GM18502 (cell line): ENCODE results near the gene PDGFRB.

Experiments
- ATAC-seq: cut with Tn5 transposase; IDR thresholded peaks from one replicate; pipeline ENCODE4 v1.9.1; 2021; ENCODE audit warnings: mild to moderate bottlenecking; ENCODE audit not compliant: unreplicated experiment, poor library complexity

Gene PDGFRB

GRCh38 chr5:150155258-150156026 is at the start of gene PDGFRB:
Gene PDGFRB, minus strand, starts transcription at chr5:150155845. Its CDS starts 18,798 bp downstream, at chr5:150137047.
- peak; percentile 61 for ATAC-seq

- no peak for ATAC-seq
Measured at GRCh38 chr5:150204590-150204960, 48.9 kb upstream of the PDGFRB start.

- ATAC-seq, result no peak
Measured at GRCh38 chr5:150203832-150204589, 48.4 kb upstream of the PDGFRB start.

GRCh38 chr5:150202501-150202900 is 46.9 kb upstream of the PDGFRB start:
- ATAC-seq, result no peak

GRCh38 chr5:150197476-150197875 is 41.8 kb upstream of the PDGFRB start:
- ATAC-seq, result no peak

- no peak for ATAC-seq
Measured at GRCh38 chr5:150196986-150197385, 41.3 kb upstream of the PDGFRB start.

GRCh38 chr5:150196514-150196913 is 40.9 kb upstream of the PDGFRB start:
- no peak for ATAC-seq

- ATAC-seq, result no peak
Measured at GRCh38 chr5:150195736-150196485, 40.3 kb upstream of the PDGFRB start.

GRCh38 chr5:150192462-150192861 is 36.8 kb upstream of the PDGFRB start:
- no peak for ATAC-seq

GRCh38 chr5:150190987-150191386 is 35.3 kb upstream of the PDGFRB start:
- ATAC-seq, result no peak

GRCh38 chr5:150190503-150190979 is 34.9 kb upstream of the PDGFRB start:
- no peak for ATAC-seq

- ATAC-seq, result no peak
Measured at GRCh38 chr5:150189728-150190502, 34.3 kb upstream of the PDGFRB start, which contains the start of gene SLC6A7. Gene SLC6A7, plus strand, starts transcription at chr5:150190062. Its CDS starts 266 bp downstream, at chr5:150190328.

- ATAC-seq, result no peak
Measured at GRCh38 chr5:150189326-150189725, 33.7 kb upstream of the PDGFRB start.

GRCh38 chr5:150188146-150188842 is 32.6 kb upstream of the PDGFRB start:
- ATAC-seq, result no peak

GRCh38 chr5:150186897-150187296 is 31.3 kb upstream of the PDGFRB start:
- ATAC-seq, result no peak

- ATAC-seq, result no peak
Measured at GRCh38 chr5:150186137-150186536, 30.5 kb upstream of the PDGFRB start.

- no peak for ATAC-seq
Measured at GRCh38 chr5:150184990-150185912, 29.6 kb upstream of the PDGFRB start.

- ATAC-seq, result no peak
Measured at GRCh38 chr5:150184006-150184405, 28.4 kb upstream of the PDGFRB start.
